PC-3 (cell line): ENCODE data around the gene OCSTAMP.

Experiments used
- EZH2 ChIP-seq: fragments of 300-600 bp; sonication (generic); IDR thresholded peaks from one replicate; pipeline ENCODE4 v1.6.1; 2017; ENCODE audit warnings: antibody characterized with exemption, mild to moderate bottlenecking, low read length; ENCODE audit not compliant: unreplicated experiment
- TF ChIP-seq, protein P1 (sequence below): fragments of 300-600 bp; sonication (generic); conservative IDR thresholded peaks from 2 replicates; pipeline ENCODE4 v1.5.1; 2017; ENCODE audit warnings: antibody characterized with exemption, low read depth, mild to moderate bottlenecking, low read length

GRCh38 chr20:46576774-46577395 is 26.4 kb upstream of the OCSTAMP start:
- TF ChIP-seq, protein P1, sequence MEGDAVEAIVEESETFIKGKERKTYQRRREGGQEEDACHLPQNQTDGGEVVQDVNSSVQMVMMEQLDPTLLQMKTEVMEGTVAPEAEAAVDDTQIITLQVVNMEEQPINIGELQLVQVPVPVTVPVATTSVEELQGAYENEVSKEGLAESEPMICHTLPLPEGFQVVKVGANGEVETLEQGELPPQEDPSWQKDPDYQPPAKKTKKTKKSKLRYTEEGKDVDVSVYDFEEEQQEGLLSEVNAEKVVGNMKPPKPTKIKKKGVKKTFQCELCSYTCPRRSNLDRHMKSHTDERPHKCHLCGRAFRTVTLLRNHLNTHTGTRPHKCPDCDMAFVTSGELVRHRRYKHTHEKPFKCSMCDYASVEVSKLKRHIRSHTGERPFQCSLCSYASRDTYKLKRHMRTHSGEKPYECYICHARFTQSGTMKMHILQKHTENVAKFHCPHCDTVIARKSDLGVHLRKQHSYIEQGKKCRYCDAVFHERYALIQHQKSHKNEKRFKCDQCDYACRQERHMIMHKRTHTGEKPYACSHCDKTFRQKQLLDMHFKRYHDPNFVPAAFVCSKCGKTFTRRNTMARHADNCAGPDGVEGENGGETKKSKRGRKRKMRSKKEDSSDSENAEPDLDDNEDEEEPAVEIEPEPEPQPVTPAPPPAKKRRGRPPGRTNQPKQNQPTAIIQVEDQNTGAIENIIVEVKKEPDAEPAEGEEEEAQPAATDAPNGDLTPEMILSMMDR, result no peak
- TF ChIP-seq EZH2, result no peak
